GM19468 (cell line): ENCODE results near the gene FUT4.
"Not testable (repeated sequence)": the region's sequence is repeated elsewhere in the genome, so short reads cannot be mapped to it uniquely, and the experiment has no call there.

Experiments
- ATAC-seq: cut with Tn5 transposase; IDR thresholded peaks from one replicate; pipeline ENCODE4 v1.9.1; 2021; ENCODE audit warnings: mild to moderate bottlenecking, moderate library complexity, moderate number of reproducible peaks; ENCODE audit not compliant: unreplicated experiment; ENCODE audit errors: extremely low read depth

The FUT4 gene

GRCh38 chr11:94543695-94544645, at the start of gene FUT4:
FUT4 (plus strand) TSS chr11:94543921; CDS start chr11:94544134, 213 bp downstream.
- ATAC-seq = peak; percentile 82

DNA sequence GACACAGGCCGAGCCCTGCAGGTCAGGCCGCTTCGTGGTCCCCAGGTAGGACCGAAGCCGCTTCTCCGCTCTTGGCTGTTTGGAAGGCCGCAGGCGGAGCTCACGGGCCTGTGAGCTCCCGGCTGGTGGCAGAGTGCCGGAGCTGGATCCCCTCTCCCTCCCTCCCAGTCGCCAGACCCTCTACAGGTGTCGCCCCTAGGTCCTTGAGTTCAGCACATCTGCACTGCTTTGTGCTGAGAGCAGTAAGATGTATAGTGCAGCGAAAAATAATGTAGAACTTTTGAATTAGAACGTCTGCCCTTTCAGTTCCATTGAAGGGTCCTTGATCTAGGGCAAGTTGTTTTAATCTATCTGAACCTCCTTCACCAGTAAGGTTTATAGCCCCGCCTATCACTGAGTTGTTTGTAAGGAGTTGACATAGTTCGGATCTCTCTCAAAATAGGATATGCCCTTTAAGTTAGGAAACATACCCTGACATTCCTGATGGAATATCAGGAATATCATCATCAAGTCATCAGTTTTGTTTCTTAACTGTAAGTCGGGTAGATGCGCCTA, 49.5 kb upstream of the FUT4 start:
- peak; percentile 5 for ATAC-seq

DNA sequence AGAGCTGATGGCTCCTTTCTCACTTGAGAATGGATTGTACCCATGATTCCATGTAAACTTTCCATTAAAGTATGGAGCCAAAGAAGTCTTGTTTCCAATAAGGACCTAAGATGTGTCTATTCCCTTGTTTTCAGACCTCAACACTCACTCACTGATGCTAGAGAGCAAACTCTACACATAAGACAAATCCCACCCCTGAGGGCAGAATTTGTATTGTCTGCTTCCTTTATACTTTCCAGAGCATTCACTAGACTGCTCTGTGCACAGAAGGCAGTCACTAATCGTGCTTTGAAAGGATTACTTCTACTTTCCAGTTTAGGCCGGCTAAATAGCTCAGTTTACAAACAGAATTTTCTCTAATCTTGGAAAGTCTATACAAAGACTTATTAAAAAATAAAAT, 43.5 kb upstream of the FUT4 start:
- ATAC-seq = no peak

GRCh38 chr11:94501522-94501921, 42.2 kb upstream of the FUT4 start:
- no peak for ATAC-seq

DNA sequence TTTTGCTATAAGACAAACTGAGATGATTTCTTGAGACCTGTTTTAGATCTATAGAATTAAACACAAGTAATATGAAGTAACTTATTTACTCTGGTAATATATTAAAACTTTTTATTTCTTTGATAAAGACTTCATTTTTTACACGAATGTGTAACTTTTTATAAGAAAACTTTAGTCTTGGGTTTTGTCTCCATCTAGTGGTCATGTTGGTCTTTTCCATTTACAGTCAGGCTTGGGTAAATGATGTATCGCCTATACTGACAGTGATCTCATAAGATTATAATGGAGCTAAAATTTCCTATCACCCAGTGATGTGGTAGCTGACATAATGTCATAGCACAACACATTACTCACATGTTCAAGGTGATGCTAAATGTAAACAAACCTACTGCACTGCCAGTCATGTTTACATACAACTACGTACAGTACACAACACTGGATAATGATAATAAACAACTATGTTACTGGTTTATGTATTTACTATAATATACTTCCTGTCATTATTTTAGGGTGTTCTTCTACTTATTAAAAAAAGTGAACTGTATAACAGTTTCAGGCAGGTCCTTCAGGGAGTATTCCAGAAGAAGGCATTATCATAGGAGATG, 38.9 kb upstream of the FUT4 start:
- no peak for ATAC-seq

DNA sequence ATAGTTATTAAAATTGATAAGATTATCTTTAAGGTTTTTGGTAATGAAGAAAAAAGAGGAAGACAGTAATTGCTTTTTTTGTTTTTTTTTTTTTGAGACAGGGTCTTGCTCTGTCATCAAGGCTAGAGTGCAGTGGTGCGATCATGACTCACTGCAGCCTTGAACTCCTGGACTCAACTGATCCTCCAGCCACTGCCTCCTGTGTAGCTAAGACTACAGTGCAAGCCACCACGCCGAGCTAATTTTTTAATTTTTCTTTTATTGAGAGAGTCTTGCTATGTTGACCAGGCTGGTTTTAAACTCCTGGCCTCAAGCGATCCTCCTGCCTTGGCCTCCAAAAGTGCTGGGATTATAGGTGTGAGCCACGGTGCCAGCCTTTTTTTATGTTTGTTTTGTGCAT, 37.2 kb upstream of the FUT4 start:
- ATAC-seq = not testable (repeated sequence)

DNA sequence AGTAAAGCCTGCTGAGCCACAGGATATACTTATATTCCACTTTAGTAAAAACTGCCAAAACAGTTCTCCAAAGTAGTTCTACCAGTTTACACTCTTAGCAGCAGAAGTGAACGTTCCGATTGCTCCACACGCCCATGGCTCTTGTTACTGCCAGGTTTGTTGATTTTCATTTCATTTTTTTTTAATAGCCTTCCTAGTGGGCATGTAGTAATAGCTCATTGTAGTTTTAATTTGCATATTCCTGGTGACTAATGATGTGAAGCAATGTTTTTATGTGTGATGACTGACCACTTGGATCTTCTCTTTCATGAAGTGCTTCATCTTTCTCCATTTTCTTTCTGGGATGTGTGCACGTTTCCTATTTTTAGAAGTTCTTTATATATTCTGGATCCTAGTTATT, 36.2 kb upstream of the FUT4 start:
- no peak for ATAC-seq

DNA sequence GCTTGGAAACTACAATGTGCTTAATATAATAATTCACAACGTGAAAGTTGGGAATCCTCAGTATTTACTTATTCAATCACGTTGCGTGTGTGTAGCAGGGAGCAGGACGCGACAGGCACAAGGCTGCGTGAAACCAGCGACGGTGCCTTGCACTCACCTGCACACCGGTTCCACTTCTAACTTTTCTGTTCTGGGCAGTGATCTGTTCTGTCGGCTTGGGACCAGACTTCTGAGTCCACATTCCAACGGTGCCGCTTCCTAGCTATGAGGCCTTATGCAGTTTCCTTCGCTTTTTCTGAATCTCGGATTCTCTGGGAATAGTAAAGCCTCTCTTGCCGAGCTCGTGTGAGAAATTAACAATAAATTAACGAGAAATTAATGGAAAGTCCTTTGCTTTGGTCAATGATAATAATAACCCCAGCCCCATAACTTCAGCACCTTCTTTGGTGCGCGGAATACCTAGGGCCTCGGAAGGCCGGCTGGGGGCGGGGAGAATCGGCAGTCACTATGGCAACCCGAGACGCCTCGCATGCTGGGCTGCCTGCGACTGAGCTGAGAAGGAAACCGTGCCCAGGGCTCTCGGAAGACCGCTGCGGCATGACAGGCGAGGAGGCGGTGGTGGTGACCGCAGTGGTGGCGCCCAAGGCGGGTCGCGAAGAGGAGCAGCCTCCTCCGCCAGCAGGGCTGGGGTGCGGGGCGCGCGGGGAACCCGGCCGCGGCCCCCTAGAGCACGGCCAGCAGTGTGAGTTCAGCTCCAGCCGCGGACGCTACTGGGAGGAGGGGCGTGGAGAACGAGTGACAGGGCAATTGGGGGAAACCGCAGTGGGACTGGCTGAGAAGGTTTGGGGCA, 31.6 kb upstream of the FUT4 start, which contains the start of gene C11orf97:
Gene C11orf97 (plus strand): TSS at position 530 of the 850 bp plus-strand sequence. CDS start 68 bp downstream, at position 598.
- peak; percentile 61 for ATAC-seq

- no peak for ATAC-seq
Measured at GRCh38 chr11:94513091-94513490, 30.6 kb upstream of the FUT4 start.

- no peak for ATAC-seq
Measured at GRCh38 chr11:94515398-94515797, 28.3 kb upstream of the FUT4 start.

GRCh38 chr11:94516725-94517124, 27.0 kb upstream of the FUT4 start:
- ATAC-seq = no peak

- no peak for ATAC-seq
Measured at GRCh38 chr11:94518300-94518699, 25.4 kb upstream of the FUT4 start.

- no peak for ATAC-seq
Measured at GRCh38 chr11:94519478-94520084, 24.1 kb upstream of the FUT4 start.

GRCh38 chr11:94521684-94522083, 22.0 kb upstream of the FUT4 start:
- peak; percentile 35 for ATAC-seq

DNA sequence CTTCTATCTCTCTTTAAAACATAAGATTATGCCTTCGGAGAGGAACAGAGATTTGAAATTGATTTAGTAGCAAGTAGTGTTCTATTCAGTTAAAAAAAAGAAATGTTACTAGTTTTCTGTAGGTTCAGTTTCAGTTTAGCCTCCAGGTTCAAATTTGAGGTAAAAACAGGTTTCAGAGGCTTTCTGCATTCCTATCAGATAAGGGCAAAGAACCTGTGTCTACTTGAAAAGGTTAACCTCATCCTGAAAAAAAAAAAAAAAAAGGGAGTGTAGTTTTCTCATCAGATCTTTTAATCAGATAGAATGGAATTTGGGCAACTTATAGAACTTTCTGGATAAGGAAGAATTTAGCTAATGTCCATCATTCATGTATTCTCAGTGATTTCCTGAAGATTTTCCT, 19.4 kb upstream of the FUT4 start:
- no peak for ATAC-seq

DNA sequence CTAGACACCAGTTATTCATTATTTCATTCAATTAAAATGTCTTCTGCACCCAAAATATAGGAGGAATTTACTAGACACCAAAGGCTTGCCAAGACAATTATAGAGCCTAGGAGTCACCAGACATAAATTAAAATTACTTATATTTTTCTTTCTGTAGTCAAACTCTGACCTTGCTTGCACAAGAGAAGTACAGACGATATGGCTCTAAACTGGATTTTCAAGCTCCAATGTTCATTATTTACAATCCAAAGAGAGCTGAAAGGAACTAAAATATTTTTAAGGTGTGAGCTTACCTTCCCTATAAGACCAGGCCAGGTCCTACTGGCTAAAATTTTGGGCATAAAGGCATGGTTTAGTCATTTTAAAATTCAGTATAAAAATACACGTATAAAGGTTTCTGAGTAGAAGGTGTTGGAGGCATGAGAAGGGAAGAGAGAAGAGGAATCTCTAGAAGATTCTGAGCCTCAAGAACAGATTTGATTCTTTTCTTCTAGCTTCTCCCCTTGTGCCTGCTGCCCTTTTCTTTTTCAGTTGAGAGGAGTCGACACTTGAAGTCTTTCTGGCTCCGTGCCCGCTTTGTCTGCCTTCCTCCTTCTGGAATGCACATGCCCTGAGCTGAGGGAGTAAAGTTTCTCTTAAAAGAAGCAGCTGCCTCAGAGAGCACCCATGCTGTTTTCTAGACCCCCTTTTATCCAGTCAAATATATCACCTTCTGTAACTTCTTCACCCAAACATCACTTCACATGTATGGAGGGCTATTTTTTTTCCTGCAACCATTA, 18.0 kb upstream of the FUT4 start:
- no peak for ATAC-seq

GRCh38 chr11:94526645-94527438, 16.9 kb upstream of the FUT4 start:
- ATAC-seq = no peak

DNA sequence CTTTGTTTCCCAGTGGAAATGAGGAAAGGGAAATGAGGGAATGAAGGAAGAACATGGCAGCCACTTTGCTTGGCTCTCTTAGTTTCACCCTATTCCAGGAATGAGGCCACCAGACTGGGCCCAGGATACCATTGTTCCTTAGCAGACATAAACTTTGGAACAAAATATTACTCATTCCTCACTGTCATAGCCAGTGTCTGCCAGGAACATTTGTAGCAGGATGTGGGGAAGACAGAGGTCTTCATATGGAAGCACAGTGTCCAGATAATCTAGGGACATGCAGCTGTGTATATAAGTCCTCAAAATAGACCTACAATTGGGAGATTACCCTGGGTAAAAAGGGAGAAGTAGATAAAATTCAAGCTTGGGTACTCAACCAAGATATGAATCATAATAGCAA, 15.2 kb upstream of the FUT4 start:
- no peak for ATAC-seq
